C1 segment of cervical spinal cord (tissue), 14 donors: ENCODE measurements around the gene A2ML1.
"Not testable (repeated sequence)": the region's sequence is repeated elsewhere in the genome, so short reads cannot be mapped to it uniquely, and the experiment has no call there.

Source experiments
- DNase-seq, 14 donors: peaks; one replicate each; lab custom pipeline; 2025; lab: John Stamatoyannopoulos, UW

Gene A2ML1

DNA sequence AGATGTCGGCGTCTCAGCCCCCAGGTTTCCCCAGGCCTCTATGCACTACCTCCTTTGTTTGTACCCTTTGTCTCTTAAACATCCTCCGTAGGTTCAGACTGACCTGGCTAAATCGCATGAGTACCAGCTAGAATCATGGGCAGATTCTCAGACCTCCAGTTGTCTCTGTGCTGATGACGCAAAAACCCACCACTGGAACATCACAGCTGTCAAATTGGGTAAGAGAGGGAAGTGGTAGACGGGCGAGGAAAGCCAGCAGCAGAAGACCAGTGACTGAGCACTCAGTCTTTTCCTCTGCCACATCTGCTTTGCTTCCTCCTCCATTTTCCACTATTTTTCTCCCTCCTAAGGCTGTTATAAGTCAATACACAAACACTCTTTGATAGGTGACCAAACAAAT, 29.7 kb downstream of the A2ML1 start:
- DNase-seq: no peak

DNA sequence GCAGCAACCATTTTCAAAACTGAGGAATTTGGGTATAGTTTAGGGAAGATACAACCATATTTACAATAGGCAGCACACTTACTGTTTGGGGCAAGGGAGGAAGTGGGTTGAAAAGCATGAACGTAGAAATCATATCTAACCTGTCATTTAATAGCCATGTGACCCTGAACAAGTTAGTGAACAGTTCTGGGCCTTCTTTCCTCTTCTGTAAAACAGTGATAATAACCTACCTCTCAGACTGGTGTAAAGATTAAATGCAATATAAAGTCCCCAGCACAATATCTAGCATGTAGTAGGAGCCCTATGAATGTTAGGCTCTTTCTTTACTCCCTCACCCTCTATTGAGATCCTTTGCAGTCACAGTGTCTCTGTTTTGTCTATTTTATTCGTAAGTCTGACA, 33.5 kb downstream of the A2ML1 start:
- DNase-seq: no peak

DNA sequence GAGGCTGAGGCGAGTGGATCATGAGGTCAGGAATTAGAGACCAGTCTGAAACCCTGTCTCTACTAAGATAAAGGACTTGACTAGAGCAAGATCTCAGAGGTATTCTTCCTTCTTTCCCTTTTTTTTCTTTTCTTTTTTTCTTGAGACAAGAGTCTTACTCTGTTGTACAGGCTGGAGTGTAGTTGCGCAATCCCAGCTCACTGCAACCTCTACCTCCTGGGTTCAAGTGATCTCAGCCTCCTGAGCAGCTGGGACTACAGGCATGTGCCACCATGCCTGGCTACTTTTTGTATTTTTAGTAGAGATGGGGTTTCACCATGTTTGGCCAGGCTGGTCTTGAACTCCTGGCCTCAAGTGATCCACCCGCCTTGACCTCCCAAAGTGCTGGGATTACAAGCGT, 37.0 kb downstream of the A2ML1 start:
- not testable (repeated sequence) for DNase-seq

DNA sequence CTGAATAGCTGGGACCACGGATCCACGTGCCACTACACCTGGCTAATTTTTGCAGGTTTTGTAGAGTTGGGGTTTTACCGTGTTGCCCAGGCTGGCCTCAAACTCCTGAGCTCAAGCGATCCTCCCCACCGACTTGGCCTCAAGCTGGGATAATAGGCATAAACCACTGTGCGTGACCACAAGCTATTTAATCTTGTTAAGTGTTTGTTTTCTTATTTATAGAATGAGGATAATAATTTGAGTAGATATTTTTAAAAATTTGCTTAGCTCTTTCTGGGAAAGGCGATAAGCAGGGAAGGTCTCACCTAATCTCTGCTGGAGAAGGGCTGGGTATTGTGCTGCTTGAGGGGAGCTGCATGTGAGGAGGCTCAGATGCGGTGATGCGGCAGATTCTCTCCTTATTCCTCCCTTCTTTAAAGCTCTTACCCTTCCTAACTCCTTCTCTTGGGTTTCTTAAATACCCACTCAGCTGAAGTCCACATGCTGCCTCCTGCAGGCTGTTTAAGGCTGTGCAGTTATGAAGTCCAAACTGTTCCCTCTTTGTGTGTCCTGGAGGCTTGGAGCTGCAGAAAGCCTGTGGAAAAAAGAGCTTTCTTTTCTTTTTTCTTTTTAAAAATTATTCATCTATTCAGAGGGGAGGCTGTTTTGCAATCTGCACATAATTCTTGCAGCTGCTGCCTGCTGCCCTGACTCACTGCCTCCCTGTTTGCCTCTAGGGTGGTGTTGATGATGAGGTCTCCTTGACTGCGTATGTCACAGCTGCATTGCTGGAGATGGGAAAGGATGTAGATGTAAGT, 37.9 kb downstream of the A2ML1 start:
- peak in 3 of 14 donors; percentile 1 to 2 (median 2) for DNase-seq

DNA sequence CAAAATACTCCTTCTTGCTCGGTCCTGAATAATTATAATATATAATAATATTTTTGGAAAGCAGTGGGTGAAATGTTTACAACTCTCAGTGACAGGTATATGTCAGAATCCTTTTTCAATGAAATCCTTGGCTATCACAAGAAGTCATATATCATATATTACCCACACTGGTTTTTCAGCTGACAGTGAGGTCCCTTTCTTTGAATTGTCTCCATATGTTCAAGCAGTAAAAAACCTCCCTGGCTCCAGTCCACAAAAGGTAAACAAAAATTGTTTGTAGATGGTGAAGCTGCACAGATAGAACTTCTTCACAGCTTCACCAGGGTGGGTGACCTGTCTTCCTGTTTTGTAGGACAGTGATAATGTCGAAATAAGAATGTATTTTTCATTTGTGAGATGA, 44.0 kb downstream of the A2ML1 start:
- no peak for DNase-seq

DNA sequence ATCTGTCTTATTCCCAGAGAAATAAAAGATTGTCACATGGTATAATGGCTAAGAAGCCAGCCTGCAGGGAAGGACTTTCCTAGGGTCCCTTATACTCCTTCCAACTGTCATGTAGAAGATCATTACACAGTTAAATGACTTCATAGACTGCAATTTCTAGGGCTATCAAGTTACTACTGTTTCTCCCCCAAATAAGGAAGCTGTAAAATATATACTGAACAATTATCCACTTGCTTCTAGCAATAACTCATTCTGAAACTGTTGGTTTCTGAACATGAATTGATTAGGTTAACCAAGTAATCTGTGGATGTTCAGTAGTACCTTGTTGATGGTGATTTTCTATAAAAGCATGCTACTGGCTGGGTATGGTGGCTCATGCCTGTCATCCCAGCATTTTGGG, 44.6 kb downstream of the A2ML1 start:
- DNase-seq: no peak

DNA sequence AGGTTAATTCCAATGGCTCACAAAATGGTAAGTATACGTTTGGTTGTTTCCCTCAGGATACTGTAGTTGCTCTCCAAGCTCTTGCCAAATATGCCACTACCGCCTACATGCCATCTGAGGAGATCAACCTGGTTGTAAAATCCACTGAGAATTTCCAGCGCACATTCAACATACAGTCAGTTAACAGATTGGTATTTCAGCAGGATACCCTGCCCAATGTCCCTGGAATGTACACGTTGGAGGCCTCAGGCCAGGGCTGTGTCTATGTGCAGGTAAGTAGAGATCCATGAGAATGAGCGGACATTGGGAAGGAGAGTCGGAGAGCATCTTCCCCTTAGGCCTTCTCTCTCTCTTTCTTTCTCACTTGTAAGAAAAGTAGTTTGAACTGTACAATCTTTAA, 45.4 kb downstream of the A2ML1 start:
- DNase-seq: no peak

DNA sequence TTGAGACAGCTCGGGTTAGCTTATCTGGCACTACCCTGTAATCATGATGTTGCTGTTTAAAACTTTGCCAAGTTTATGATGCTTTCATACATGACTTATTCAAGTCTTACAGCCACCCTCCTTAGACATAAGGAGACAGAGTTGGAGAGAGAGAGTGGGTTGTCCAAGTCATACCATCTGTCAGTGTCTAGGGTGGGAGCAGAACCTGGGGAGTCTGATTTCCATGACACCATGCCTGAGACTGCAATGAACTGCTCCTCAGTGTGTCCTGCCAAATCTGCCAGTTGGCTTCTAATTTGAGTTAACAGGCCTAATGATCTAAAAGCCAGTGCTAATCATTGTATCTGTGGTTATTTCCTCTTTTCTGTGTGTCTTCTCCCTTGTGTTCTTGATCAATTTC, 48.2 kb downstream of the A2ML1 start:
- no peak for DNase-seq

DNA sequence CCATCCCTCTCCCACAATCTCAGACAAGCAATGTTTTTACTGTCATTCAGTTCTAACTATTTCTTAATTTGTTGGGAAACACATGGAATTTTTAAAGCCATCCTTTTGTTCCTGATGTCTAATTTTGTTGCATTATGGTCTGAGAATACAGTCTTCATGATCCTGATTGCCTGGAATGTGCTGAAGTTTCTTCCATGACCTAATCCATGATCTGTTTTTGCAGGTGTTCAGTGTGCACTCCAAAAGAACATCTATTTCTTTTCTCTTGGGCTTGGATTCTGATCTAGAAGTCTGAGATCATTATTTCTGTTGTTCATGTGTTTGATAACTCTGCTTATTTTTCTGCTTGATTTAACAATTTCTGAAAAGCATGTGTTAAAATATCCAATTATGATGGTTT, 48.6 kb downstream of the A2ML1 start:
- no peak for DNase-seq

DNA sequence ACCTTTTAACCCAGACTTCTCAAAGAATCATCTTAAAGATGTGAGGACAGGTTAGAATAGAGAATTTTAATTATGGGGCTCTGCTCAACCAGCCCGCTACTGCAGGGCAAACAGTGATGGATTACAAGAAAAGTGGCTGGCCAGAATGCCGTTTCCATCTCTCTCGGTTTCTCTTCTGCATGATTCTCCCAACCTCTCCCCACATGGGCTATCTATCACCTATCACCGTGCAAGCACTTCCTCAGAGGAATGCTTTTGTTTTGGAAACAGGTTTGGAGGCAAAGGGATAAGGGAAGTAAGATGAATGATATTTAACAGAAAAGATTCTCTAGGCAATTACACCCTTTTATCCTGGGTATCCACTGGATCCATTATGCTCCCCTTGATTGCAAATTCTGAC, 54.5 kb downstream of the A2ML1 start:
- DNase-seq: no peak

DNA sequence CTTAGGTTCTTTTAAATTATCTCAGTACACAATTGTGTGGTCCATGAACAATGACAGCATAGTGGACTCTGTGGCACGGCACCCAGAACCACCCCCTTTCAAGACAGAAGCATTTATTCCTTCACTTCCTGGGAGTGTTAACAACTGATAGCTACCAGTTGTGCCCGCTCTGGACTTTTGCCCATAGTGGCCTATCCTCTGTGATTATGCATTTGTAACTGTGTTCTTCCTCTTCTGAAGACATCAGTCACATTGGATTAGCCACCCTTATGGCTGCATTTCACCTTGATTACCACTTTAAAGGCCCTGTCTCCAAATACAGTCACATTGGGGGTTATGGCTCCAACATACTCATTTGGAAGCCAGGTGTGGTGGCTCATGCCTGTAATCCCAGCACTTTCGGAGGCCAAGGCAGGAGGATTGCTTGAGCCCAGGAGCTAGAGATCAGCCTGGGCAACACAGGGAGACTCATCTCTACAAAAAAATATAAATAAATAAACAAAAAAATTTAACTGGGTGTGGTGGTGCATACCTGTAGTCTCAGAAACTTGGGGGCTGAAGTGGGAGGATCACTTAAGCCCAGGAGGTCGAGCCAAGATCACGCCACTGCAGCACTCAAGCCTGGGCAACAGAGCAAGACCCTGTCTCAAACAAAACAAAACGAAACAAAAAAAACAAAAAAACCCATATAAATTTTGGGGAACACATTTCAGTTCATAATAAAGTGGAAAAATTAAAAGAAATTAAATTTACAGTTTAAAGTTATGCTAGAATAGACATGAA, 64.3 kb downstream of the A2ML1 start:
- DNase-seq: no peak

GRCh38 chr12:8887285-8887715, 64.9 kb downstream of the A2ML1 start:
- no peak for DNase-seq

GRCh38 chr12:8890313-8891085, 68.1 kb downstream of the A2ML1 start:
- DNase-seq: peak in 8 of 14 donors; percentile 3 to 45 (median 10)

DNA sequence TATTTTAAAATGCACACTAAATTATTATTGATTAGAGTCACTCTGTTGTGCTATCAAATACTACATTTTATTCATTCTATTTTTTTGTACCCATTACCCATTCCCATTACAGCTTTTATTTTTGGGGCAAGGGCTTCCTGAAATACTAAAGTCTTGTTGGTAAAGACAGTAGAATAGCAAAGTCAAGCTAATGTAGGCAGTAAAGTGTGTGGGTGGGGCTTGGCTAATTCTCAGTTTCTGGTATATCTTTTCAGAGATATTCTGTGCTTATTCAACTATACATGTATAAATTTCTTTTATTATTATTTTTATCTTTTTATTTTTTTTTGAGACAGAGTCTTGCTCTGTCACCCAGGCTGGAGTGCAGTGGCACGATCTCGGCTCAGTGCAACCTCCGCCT, 69.6 kb downstream of the A2ML1 start:
- no peak for DNase-seq

GRCh38 chr12:8894378-8894777, 72.0 kb downstream of the A2ML1 start:
- no peak for DNase-seq

DNA sequence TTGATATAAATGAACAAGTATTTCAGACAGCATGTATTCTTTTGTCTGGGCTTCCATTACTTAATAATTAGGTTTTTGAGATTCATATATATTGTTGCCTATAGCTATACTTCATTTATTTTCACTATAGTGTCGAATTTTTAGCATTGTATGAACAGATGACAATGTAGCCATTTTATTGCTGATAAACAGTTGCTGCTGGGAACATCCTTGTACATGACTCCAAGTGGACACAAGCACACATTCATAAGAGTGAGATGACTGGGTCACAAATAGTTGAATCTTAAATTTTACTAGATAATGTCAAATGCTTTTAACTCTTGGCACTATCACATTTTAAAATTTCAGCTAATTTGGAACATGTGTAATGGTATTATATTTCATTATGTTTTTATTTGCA, 72.6 kb downstream of the A2ML1 start:
- no peak for DNase-seq

GRCh38 chr12:8897081-8897480, 74.7 kb downstream of the A2ML1 start:
- no peak for DNase-seq

DNA sequence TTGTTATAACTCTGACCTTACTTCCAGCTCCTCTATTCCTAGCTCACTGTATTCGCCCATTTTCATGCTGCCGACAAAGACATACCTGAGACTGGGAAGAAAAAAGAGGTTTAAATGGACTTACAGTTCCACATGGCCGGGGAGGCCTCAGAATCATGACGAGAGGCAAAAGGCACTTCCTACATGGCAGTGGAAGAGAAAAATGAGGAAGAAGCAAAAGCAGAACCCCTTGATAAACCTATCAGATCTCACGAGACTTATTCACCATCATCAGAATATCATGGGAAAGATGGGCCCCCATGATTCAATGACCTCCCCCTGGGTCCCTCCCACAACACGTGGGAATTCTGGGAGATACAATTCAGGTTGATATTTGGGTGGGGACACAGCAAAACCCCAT, 77.4 kb downstream of the A2ML1 start:
- DNase-seq: no peak

DNA sequence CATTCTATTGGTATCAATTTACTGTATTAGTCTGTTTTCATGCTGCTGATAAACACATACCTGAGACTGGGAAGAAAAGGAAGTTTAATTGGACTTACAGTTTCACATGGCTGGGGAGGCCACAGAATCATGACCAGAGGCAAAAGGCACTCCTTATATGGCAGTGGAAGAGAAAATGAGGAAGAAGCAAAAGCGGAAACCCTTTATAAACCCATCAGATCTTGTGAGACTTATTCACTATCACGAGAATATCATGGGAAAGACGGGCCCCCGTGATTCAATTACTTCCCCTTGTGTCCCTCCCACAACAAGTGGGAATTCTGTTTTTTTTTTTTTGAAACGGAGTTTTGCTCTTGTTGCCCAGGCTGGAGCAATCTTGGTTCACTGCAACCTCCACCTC, 80.3 kb downstream of the A2ML1 start:
- peak in 1 of 14 donors; percentile 1 for DNase-seq

DNA sequence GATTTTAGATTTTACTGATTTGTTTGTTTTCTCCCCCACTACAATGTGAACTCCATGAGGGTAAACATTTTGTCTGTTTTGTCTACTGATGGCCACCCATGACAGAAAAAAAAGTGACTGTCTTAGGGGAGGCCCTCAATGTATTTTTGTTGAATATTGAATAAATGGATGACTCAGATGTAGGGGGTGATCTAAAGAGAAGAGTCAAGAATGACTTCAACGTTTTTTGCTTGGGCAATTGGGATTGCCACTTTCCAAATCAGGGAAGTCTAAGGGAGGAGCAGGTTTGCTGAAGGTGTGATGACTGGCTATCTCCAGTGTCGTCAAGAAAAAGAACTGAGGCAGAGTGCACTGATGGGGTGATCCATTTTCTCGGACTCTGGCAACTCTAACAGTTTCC, 81.2 kb downstream of the A2ML1 start:
- no peak for DNase-seq

DNA sequence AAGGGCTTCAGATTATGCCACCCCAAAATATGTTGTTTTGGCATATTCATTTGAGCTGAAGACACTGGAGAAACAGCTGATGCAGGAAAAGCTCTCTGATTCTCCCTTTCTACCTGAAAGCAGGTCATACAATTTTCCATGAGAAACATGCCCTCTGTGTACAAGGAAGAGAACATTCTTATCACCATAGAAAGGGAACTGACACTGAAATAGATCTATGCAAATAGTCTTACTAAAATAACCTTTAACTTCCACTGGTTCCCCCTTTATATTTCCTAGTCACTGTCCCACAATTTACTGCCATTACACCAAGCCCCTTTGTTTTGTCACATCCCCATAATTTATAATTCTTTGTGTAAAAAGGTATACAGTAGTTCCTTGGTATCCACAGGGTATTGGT, 82.2 kb downstream of the A2ML1 start:
- DNase-seq: no peak

DNA sequence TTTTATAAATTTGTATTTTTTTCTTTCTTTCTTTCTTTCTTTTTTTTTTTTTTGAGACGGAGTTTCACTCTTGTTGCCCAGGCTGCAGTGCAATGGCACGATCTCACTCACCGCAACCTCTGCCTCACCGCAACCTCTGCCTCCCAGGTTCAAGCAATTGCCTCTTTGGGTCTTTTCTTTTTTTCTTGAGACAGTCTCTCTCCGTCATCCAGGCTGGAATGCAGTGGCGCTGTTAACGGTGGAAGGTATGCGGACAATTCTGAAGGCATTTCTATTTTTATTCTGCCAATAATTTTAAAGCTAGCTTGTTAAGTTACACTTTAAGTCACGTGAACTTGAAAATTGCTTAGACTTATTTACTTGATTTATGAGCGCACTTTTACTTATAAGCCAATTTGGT, 83.1 kb downstream of the A2ML1 start:
- DNase-seq: no peak
